IMR-90 (cell line): ENCODE measurements around the gene PTGR2. TPM values are rescaled to one million over a fixed set of nuclear protein-coding genes. Genes with fewer than 3 reads are reported as not detected.

Experiments used
- ATAC-seq: fragments of 200-7000 bp; cut with Tn5 transposase; 2 replicates; pipeline ENCODE4 v1.9.1; 2020; ENCODE audit warnings: low read depth, mild to moderate bottlenecking, moderate library complexity
- BruUV-seq: library from RNA; stranded (reverse); fragments of 400-500 nt; replicated peaks from 2 replicates; lab custom pipeline; 2021; lab: Mats Ljungman, UMichigan
- CTCF ChIA-PET: fragments of 300-600 bp; formaldehyde crosslinking; extraction: SDS; loops from one replicate; lab custom pipeline; 2021; ENCODE audit warnings: antibody characterized with exemption; lab: Yijun Ruan, JAX
- POLR2A ChIA-PET: fragments of 300-600 bp; sonication (Branson Sonifier 250); formaldehyde crosslinking; loops from one replicate; lab custom pipeline; 2022; ENCODE audit warnings: antibody characterized with exemption; ENCODE audit not compliant: unreplicated experiment; lab: Charles Lee
- DNase-seq: peaks from one replicate; pipeline ENCODE4 v3.0.0; 2013
- H2AFZ ChIP-seq: replicated peaks from 2 replicates; pipeline ENCODE3; 2013; ENCODE audit warnings: low read length, mild to moderate bottlenecking; ENCODE audit not compliant: poor library complexity
- H2AK5ac ChIP-seq: 2 replicates; pipeline ENCODE4 v1.6.1; 2013; ENCODE audit warnings: low read depth, low read length, inconsistent platforms
- H2AK9ac ChIP-seq: replicated peaks from 2 replicates; pipeline ENCODE3; 2013; ENCODE audit warnings: mild to moderate bottlenecking, low read depth, low read length, moderate library complexity; ENCODE audit not compliant: poor library complexity
- H2BK120ac ChIP-seq: 2 replicates; pipeline ENCODE4 v1.6.1; 2013; ENCODE audit warnings: low read depth, low read length, inconsistent platforms
- H2BK15ac ChIP-seq: 3 replicates; pipeline ENCODE4 v1.6.1; 2013; ENCODE audit warnings: low read depth, low read length, inconsistent platforms
- H2BK20ac ChIP-seq: 2 replicates; pipeline ENCODE4 v1.6.1; 2013; ENCODE audit warnings: low read depth, mild to moderate bottlenecking, inconsistent platforms, low read length, moderate library complexity
- H2BK5ac ChIP-seq: 2 replicates; pipeline ENCODE4 v1.6.1; 2013; ENCODE audit warnings: mild to moderate bottlenecking, low read depth, low read length, inconsistent platforms; ENCODE audit not compliant: poor library complexity, severe bottlenecking
- H3K14ac ChIP-seq: replicated peaks from 2 replicates; pipeline ENCODE4 v1.6.1; 2013; ENCODE audit warnings: low read depth, low read length, inconsistent platforms
- H3K18ac ChIP-seq: 2 replicates; pipeline ENCODE4 v1.6.1; 2013; ENCODE audit warnings: low read depth, low read length, control low read depth
- H3K23ac ChIP-seq: 2 replicates; pipeline ENCODE4 v1.6.1; 2013; ENCODE audit warnings: low read depth, low read length, inconsistent platforms
- H3K27ac ChIP-seq: 2 replicates; pipeline ENCODE4 v1.5.1; 2013; ENCODE audit warnings: mild to moderate bottlenecking, control low read depth, low read length; ENCODE audit not compliant: insufficient read depth
- H3K27me3 ChIP-seq: 2 replicates; pipeline ENCODE4 v1.6.1; 2013; ENCODE audit warnings: low read length; ENCODE audit not compliant: control insufficient read depth, insufficient read depth
- H3K36me3 ChIP-seq: 2 replicates; pipeline ENCODE4 v1.6.1; 2013; ENCODE audit warnings: low read length, mixed read lengths; ENCODE audit not compliant: control insufficient read depth, insufficient read depth
- H3K4ac ChIP-seq: 2 replicates; pipeline ENCODE4 v1.6.1; 2013; ENCODE audit warnings: low read depth, low read length, inconsistent platforms
- H3K4me1 ChIP-seq: 2 replicates; pipeline ENCODE4 v1.6.1; 2013; ENCODE audit warnings: low read length, mixed read lengths; ENCODE audit not compliant: control insufficient read depth, insufficient read depth
- H3K4me2 ChIP-seq: 2 replicates; pipeline ENCODE4 v1.6.1; 2013; ENCODE audit warnings: low read depth, mild to moderate bottlenecking, control low read depth, low read length, moderate library complexity
- H3K4me3 ChIP-seq: 2 replicates; pipeline ENCODE4 v1.5.1; 2013; ENCODE audit warnings: low read depth, mild to moderate bottlenecking, control low read depth, low read length, moderate library complexity; ENCODE audit not compliant: insufficient read depth
- H3K56ac ChIP-seq: 2 replicates; pipeline ENCODE4 v1.6.1; 2013; ENCODE audit warnings: low read length, inconsistent platforms; ENCODE audit not compliant: insufficient read depth; ENCODE audit errors: extremely low read depth
- H3K79me1 ChIP-seq, 2 experiments: 2 replicates each; pipeline ENCODE4 v1.6.1; 2013; ENCODE audit warnings: low read length in 2 of 2, inconsistent platforms in 1 of 2, low read depth in 1 of 2
- H3K9ac ChIP-seq: 2 replicates; pipeline ENCODE4 v1.6.1; 2013; ENCODE audit warnings: low read depth, low read length, control low read depth
- H3K9me1 ChIP-seq: 2 replicates; pipeline ENCODE4 v1.6.1; 2013; ENCODE audit warnings: low read length, inconsistent platforms; ENCODE audit not compliant: insufficient read depth
- H3K9me3 ChIP-seq: 2 replicates; pipeline ENCODE4 v1.6.1; 2013; ENCODE audit warnings: low read length; ENCODE audit not compliant: control insufficient read depth, insufficient read depth
- H4K20me1 ChIP-seq: 2 replicates; pipeline ENCODE4 v1.6.1; 2013; ENCODE audit warnings: low read length, inconsistent platforms; ENCODE audit not compliant: insufficient read depth
- H4K5ac ChIP-seq: 2 replicates; pipeline ENCODE4 v1.6.1; 2013; ENCODE audit warnings: mild to moderate bottlenecking, low read depth, low read length, control low read depth
- H4K8ac ChIP-seq, 2 experiments: 2 replicates each; pipeline ENCODE4 v1.6.1; 2013; ENCODE audit warnings: low read depth in 2 of 2, low read length in 2 of 2, control low read depth in 1 of 2, inconsistent platforms in 1 of 2
- H4K91ac ChIP-seq: 2 replicates; pipeline ENCODE4 v1.6.1; 2013; ENCODE audit warnings: low read depth, low read length, inconsistent platforms; ENCODE audit not compliant: insufficient read depth
- BHLHE40 ChIP-seq: fragments of 150-350 bp; IDR thresholded peaks from 2 replicates; pipeline ENCODE4 v1.6.1; 2016; ENCODE audit warnings: mild to moderate bottlenecking, low read depth, low read length
- CEBPB ChIP-seq: IDR thresholded peaks from 2 replicates; pipeline ENCODE4 v1.6.1; 2012; ENCODE audit warnings: low read depth, low read length, improper control_type of control experiment
- CTCF ChIP-seq: conservative IDR thresholded peaks from 2 replicates; pipeline ENCODE4 v1.5.1; 2012; ENCODE audit warnings: mild to moderate bottlenecking, low read depth, low read length, improper control_type of control experiment
- ELK1 ChIP-seq: fragments of 150-350 bp; IDR thresholded peaks from 2 replicates; pipeline ENCODE4 v1.6.1; 2016; ENCODE audit warnings: low read depth, mild to moderate bottlenecking, low read length, moderate library complexity, borderline replicate concordance
- FOS ChIP-seq: fragments of 150-350 bp; IDR thresholded peaks from 2 replicates; pipeline ENCODE4 v1.6.1; 2016; ENCODE audit warnings: low read depth, low read length
- MAFK ChIP-seq: IDR thresholded peaks from 2 replicates; pipeline ENCODE4 v1.6.1; 2012; ENCODE audit warnings: low read depth, low read length, improper control_type of control experiment
- MAZ ChIP-seq: IDR thresholded peaks from 2 replicates; pipeline ENCODE4 v1.6.1; 2012; ENCODE audit warnings: low read depth, mild to moderate bottlenecking, low read length, improper control_type of control experiment, moderate library complexity, borderline replicate concordance
- MXI1 ChIP-seq: IDR thresholded peaks from 2 replicates; pipeline ENCODE4 v1.6.1; 2012; ENCODE audit warnings: low read depth, mild to moderate bottlenecking, low read length, moderate library complexity, borderline replicate concordance
- NFE2L2 ChIP-seq: fragments of 150-350 bp; IDR thresholded peaks from 2 replicates; pipeline ENCODE4 v1.6.1; 2016; ENCODE audit warnings: low read depth, mild to moderate bottlenecking, low read length
- POLR2A ChIP-seq: IDR thresholded peaks from 2 replicates; pipeline ENCODE4 v1.6.1; 2012; ENCODE audit warnings: mild to moderate bottlenecking, low read depth, low read length
- RAD21 ChIP-seq: IDR thresholded peaks from 2 replicates; pipeline ENCODE4 v1.6.1; 2012; ENCODE audit warnings: low read length, improper control_type of control experiment
- RCOR1 ChIP-seq: IDR thresholded peaks from 2 replicates; pipeline ENCODE4 v1.6.1; 2012; ENCODE audit warnings: mild to moderate bottlenecking, low read length, improper control_type of control experiment; ENCODE audit not compliant: insufficient replicate concordance
- RFX5 ChIP-seq: IDR thresholded peaks from 2 replicates; pipeline ENCODE4 v1.8.0; 2012; ENCODE audit warnings: low read depth, mild to moderate bottlenecking, low read length, moderate library complexity
- SMC3 ChIP-seq: fragments of 150-350 bp; IDR thresholded peaks from 2 replicates; pipeline ENCODE4 v1.6.1; 2016; ENCODE audit warnings: low read depth, mild to moderate bottlenecking, antibody characterized with exemption, low read length, moderate library complexity
- WGBS, 2 experiments: methylation state at CpG; one replicate each; pipeline versions ENCODE4 v1.1.5 to v1.1.7; 2013; ENCODE audit warnings: missing lambda C conversion rate in 2 of 2; ENCODE audit not compliant: insufficient read length in 1 of 2; ENCODE audit errors: extremely low coverage in 2 of 2; 5-methylcytosine and 5-hydroxymethylcytosine counted together
- dilution Hi-C: fragments of 300-500 bp; cut with HindIII; formaldehyde crosslinking; loops from one replicate; pipeline ENCODE4 v1.14.3; 2018; ENCODE audit warnings: low sequenced_read_pairs; ENCODE audit not compliant: unreplicated experiment
- in situ Hi-C: fragments of 300-500 bp; cut with MboI; formaldehyde crosslinking; loops from 3 replicates; pipeline ENCODE4 v1.14.3; 2019; ENCODE audit warnings: low sequenced_read_pairs, inconsistent platforms, mixed read lengths
- intact Hi-C: fragments of 100-400 bp; cut with micrococcal nuclease; formaldehyde crosslinking; loops from 2 replicates; pipeline ENCODE4 v1.10.0; 2022
- polyA plus RNA-seq, 3 experiments: library from polyadenylated mRNA; depleted of rRNA; stranded (reverse); fragments of >200 nt; gene quantifications; 2 replicates each; pipeline ENCODE4 v1.2.3, GENCODE V29; 2012; ENCODE audit warnings: low replicate concordance in 1 of 3
- total RNA-seq: library from RNA; depleted of rRNA; stranded (reverse); fragments of >200 nt; gene quantifications from 2 replicates; pipeline ENCODE4 v1.2.3, GENCODE V29; 2012
- TF ChIP-seq, protein P1 (sequence below): fragments of 150-350 bp; IDR thresholded peaks from 2 replicates; pipeline ENCODE4 v1.6.1; 2017; ENCODE audit warnings: mild to moderate bottlenecking, antibody characterized with exemption, low read length, low read depth

The PTGR2 gene
- total and polyA plus RNA-seq, 2 of the 4 experiments (the other 2 are of a cell fraction) = 1.3 to 3.2 TPM

- no peak overlapping the region for H3K4me2 ChIP-seq
- WGBS, 2 experiments = 100% methylated on average over 1 of the region's 2 CpGs; no CpG with 5 or more reads in 1 of the 2 experiments
- H4K8ac ChIP-seq = no peak overlapping the region
- H3K23ac ChIP-seq = no peak overlapping the region
- H4K5ac ChIP-seq = no peak overlapping the region
- no peaks in the 10 kb centered on the region for H4K20me1 ChIP-seq
- peaks cover 0 to 5% of the 10 kb centered on the region in 2 experiments; a peak in 2 of 4 replicates for H3K79me1 ChIP-seq
- ATAC-seq = no peak
- dilution Hi-C loops (no loop called here), intact Hi-C loops (loop anchor here (10.0 kb wide), 1 partner anchor 138 kb away; no protein-coding TSS in a partner anchor), in situ Hi-C loops (no loop called here)
- H3K4me1 ChIP-seq = peaks cover 3% of the 10 kb centered on the region
- no peak overlapping the region for H2AFZ ChIP-seq
- no peak overlapping the region for H2BK5ac ChIP-seq
- POLR2A ChIA-PET = interaction anchor here (0.6 kb wide), 1 partner anchor 185 kb away, joined by 3 read pairs; no protein-coding TSS in a partner anchor
- H4K91ac ChIP-seq = no peak overlapping the region
- H3K9ac ChIP-seq = no peak overlapping the region
- no TSS peak for BruUV-seq
- H3K56ac ChIP-seq = no peak overlapping the region
- 0 out of 2 replicates have a peak, but pooled peaks cover 3% of the 10 kb centered on the region for H3K9me1 ChIP-seq
- no peak overlapping the region for H2AK5ac ChIP-seq
- no peak overlapping the region for H2AK9ac ChIP-seq
- H3K4me3 ChIP-seq = no peak overlapping the region
- CTCF ChIA-PET = no interaction called here
- no peak overlapping the region for H3K18ac ChIP-seq
- no peak for DNase-seq
- H3K36me3 ChIP-seq = peaks cover 12% of the 10 kb centered on the region
- no peak overlapping the region for H3K4ac ChIP-seq
- H2BK120ac ChIP-seq = no peak overlapping the region
- H2BK20ac ChIP-seq = no peak overlapping the region
- no peak overlapping the region for H2BK15ac ChIP-seq
- H3K9me3 ChIP-seq = no peaks in the 10 kb centered on the region
- no peak overlapping the region for H3K14ac ChIP-seq
- no peak for TF ChIP-seq MAZ
- no peak for TF ChIP-seq ELK1
- no peak for TF ChIP-seq RCOR1
- no peak for TF ChIP-seq FOS
- TF ChIP-seq BHLHE40 = no peak
- TF ChIP-seq CEBPB = no peak
- TF ChIP-seq RFX5 = no peak
- TF ChIP-seq MXI1 = no peak
- no peak for TF ChIP-seq POLR2A
- TF ChIP-seq RAD21 = no peak
- no peak for TF ChIP-seq CTCF
- no peak for TF ChIP-seq NFE2L2
- TF ChIP-seq, protein P1, sequence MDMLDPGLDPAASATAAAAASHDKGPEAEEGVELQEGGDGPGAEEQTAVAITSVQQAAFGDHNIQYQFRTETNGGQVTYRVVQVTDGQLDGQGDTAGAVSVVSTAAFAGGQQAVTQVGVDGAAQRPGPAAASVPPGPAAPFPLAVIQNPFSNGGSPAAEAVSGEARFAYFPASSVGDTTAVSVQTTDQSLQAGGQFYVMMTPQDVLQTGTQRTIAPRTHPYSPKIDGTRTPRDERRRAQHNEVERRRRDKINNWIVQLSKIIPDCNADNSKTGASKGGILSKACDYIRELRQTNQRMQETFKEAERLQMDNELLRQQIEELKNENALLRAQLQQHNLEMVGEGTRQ = no peak
- TF ChIP-seq SMC3 = no peak
- no peak for TF ChIP-seq MAFK
- H3K27ac ChIP-seq = no peak overlapping the region
- H3K27me3 ChIP-seq = no peaks in the 10 kb centered on the region
Observed at GRCh38 chr14:73863209-73863608, 11.6 kb downstream of the PTGR2 start.
